ENCODE measurements around the gene PPP1R26. TPM values are rescaled to one million over a fixed set of nuclear protein-coding genes. Genes with fewer than 3 reads are reported as not detected.

PPP1R26 gene
- total and polyA plus RNA-seq, 2 of the 13 experiments (the other 11 are each of a cell fraction or from before 2014, with no cell fraction given), result 8.6 to 11.6 TPM

DNA sequence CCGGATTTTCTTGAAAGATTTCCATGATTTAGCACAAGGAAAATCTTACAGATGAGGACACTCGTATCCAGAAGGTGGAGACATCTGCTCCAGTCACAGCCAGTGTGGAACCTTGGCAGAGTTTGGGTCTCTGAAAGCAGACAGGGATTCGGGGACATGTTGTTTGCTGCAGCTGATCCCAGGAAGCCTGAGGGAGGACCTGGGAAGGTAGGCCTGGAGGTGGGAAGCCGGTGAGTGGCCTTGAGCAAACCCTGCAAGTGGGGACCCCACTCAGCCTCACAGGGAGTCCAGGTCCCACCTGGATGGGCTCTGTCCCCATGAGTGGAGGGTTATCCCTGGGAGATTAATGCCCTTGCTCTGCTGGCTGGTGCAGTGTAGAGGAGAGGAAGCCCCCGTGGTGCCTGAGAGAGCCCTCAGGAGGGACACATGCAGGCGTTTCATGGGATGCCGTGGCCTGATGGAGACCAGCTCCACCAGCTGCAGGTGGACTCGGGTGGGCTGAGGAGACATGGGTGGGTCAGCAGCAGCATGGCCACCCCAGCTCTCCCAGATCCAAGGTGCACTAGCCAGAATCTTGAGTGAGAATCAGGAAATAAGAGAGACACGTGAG is 28.7 kb downstream of the PPP1R26 start (continued):
- TF ChIP-seq, protein P1, sequence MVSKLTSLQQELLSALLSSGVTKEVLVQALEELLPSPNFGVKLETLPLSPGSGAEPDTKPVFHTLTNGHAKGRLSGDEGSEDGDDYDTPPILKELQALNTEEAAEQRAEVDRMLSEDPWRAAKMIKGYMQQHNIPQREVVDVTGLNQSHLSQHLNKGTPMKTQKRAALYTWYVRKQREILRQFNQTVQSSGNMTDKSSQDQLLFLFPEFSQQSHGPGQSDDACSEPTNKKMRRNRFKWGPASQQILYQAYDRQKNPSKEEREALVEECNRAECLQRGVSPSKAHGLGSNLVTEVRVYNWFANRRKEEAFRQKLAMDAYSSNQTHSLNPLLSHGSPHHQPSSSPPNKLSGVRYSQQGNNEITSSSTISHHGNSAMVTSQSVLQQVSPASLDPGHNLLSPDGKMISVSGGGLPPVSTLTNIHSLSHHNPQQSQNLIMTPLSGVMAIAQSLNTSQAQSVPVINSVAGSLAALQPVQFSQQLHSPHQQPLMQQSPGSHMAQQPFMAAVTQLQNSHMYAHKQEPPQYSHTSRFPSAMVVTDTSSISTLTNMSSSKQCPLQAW (CRISPR knock-in tag; IDR thresholded peaks at IDR 0.05), result no peak
- TF ChIP-seq AGO1 (IDR thresholded peaks at IDR 0.05; ENCODE audit: low read depth, low read length, poor library complexity, severe bottlenecking), result no peak
- no peak for TF ChIP-seq ZNF101 (CRISPR knock-in tag; IDR thresholded peaks at IDR 0.05; ENCODE audit: borderline replicate concordance, low read depth)
- no peak for TF ChIP-seq REXO4 (CRISPR knock-in tag; IDR thresholded peaks at IDR 0.05; ENCODE audit: borderline replicate concordance)
- TF ChIP-seq NFE2L1 (CRISPR knock-in tag; IDR thresholded peaks at IDR 0.05; ENCODE audit: borderline replicate concordance), result no peak
- TF ChIP-seq, protein P2, sequence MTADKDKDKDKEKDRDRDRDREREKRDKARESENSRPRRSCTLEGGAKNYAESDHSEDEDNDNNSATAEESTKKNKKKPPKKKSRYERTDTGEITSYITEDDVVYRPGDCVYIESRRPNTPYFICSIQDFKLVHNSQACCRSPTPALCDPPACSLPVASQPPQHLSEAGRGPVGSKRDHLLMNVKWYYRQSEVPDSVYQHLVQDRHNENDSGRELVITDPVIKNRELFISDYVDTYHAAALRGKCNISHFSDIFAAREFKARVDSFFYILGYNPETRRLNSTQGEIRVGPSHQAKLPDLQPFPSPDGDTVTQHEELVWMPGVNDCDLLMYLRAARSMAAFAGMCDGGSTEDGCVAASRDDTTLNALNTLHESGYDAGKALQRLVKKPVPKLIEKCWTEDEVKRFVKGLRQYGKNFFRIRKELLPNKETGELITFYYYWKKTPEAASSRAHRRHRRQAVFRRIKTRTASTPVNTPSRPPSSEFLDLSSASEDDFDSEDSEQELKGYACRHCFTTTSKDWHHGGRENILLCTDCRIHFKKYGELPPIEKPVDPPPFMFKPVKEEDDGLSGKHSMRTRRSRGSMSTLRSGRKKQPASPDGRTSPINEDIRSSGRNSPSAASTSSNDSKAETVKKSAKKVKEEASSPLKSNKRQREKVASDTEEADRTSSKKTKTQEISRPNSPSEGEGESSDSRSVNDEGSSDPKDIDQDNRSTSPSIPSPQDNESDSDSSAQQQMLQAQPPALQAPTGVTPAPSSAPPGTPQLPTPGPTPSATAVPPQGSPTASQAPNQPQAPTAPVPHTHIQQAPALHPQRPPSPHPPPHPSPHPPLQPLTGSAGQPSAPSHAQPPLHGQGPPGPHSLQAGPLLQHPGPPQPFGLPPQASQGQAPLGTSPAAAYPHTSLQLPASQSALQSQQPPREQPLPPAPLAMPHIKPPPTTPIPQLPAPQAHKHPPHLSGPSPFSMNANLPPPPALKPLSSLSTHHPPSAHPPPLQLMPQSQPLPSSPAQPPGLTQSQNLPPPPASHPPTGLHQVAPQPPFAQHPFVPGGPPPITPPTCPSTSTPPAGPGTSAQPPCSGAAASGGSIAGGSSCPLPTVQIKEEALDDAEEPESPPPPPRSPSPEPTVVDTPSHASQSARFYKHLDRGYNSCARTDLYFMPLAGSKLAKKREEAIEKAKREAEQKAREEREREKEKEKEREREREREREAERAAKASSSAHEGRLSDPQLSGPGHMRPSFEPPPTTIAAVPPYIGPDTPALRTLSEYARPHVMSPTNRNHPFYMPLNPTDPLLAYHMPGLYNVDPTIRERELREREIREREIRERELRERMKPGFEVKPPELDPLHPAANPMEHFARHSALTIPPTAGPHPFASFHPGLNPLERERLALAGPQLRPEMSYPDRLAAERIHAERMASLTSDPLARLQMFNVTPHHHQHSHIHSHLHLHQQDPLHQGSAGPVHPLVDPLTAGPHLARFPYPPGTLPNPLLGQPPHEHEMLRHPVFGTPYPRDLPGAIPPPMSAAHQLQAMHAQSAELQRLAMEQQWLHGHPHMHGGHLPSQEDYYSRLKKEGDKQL (CRISPR knock-in tag; IDR thresholded peaks at IDR 0.05; ENCODE audit: low read depth), result no peak
- TF ChIP-seq, protein P3, sequence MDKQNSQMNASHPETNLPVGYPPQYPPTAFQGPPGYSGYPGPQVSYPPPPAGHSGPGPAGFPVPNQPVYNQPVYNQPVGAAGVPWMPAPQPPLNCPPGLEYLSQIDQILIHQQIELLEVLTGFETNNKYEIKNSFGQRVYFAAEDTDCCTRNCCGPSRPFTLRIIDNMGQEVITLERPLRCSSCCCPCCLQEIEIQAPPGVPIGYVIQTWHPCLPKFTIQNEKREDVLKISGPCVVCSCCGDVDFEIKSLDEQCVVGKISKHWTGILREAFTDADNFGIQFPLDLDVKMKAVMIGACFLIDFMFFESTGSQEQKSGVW (CRISPR knock-in tag; IDR thresholded peaks at IDR 0.05; ENCODE audit: borderline replicate concordance), result no peak
- TF ChIP-seq, protein P4, sequence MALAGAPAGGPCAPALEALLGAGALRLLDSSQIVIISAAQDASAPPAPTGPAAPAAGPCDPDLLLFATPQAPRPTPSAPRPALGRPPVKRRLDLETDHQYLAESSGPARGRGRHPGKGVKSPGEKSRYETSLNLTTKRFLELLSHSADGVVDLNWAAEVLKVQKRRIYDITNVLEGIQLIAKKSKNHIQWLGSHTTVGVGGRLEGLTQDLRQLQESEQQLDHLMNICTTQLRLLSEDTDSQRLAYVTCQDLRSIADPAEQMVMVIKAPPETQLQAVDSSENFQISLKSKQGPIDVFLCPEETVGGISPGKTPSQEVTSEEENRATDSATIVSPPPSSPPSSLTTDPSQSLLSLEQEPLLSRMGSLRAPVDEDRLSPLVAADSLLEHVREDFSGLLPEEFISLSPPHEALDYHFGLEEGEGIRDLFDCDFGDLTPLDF (CRISPR knock-in tag; IDR thresholded peaks at IDR 0.05), result no peak

Data from HepG2 (cell line).